Activated CD8-positive, alpha-beta T cell treated with anti-CD3 and anti-CD28 coated beads for 36 hours (primary cell): ENCODE results near the gene AUTS2. TPM values are rescaled to one million over a fixed set of nuclear protein-coding genes. Genes with fewer than 3 reads are reported as not detected.

Experiments
- ATAC-seq: fragments of 200-7000 bp; cut with Tn5 transposase; one replicate; pipeline ENCODE4 v1.10.0; 2021; ENCODE audit warnings: mild to moderate bottlenecking, moderate library complexity
- CTCF ChIA-PET: fragments of 350-600 bp; sonication (Branson Sonifier 250); formaldehyde crosslinking; loops from one replicate; lab custom pipeline; 2021; ENCODE audit warnings: antibody characterized with exemption; lab: Charles Lee
- POLR2A ChIA-PET: fragments of 350-600 bp; sonication (Branson Sonifier 250); formaldehyde crosslinking; loops from one replicate; lab custom pipeline; 2021; ENCODE audit warnings: antibody characterized with exemption; lab: Charles Lee
- DNase-seq: peaks from one replicate; pipeline ENCODE4 v3.0.0-alpha.2; 2020
- H3K27ac Mint-ChIP-seq: one replicate; pipeline ENCODE4 v1.8.0; 2021; ENCODE audit warnings: mild to moderate bottlenecking, mixed read lengths
- H3K27me3 Mint-ChIP-seq: one replicate; pipeline ENCODE4 v1.8.0; 2021; ENCODE audit warnings: mixed read lengths
- H3K36me3 Mint-ChIP-seq: one replicate; pipeline ENCODE4 v1.8.0; 2021; ENCODE audit warnings: low read depth, mixed read lengths
- H3K4me1 Mint-ChIP-seq: one replicate; pipeline ENCODE4 v1.8.0; 2021; ENCODE audit warnings: low read depth, mixed read lengths
- H3K4me3 Mint-ChIP-seq: one replicate; pipeline ENCODE4 v1.8.0; 2021; ENCODE audit warnings: mild to moderate bottlenecking, moderate library complexity, mixed read lengths
- H3K9me3 Mint-ChIP-seq: one replicate; pipeline ENCODE4 v1.8.0; 2021; ENCODE audit warnings: mixed read lengths
- intact Hi-C: fragments of 100-400 bp; cut with micrococcal nuclease; formaldehyde crosslinking; loops from one replicate; pipeline ENCODE4 v1.10.0; 2022
- total RNA-seq, 2 experiments: library from RNA; stranded (reverse); gene quantifications; one replicate each; pipeline ENCODE4 v1.2.3, GENCODE V29; 2021
- TF ChIP-seq, protein P1 (sequence below): fragments of 200-600 bp; IDR thresholded peaks from one replicate; pipeline ENCODE4 v1.8.0; 2022; ENCODE audit warnings: antibody characterized with exemption, mild to moderate bottlenecking

AUTS2 gene
- total RNA-seq, 2 experiments from 2014 or later: 3.1 to 3.3 TPM

DNA sequence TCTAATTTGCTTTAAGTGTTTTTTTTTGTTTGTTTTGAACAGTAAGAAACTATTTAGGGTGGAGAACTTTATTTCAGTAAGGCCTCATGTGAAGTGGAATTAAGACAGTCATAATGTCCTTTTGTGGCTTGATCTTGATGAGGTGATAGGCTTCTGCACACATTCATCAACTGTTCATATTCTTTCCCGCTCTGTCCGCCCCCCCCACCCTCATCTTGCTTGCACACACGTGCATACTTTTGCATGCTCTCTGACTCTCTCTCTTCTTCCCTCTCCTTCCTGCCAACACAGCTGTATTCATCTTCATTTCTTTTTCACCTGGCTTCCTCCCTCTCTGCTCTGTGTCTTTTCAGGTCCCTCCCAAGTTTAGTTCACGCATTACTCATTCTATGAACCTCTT, 429.6 kb downstream of the AUTS2 start:
- ATAC-seq (no peak), DNase-seq (peak; percentile 13)
- TF ChIP-seq, protein P1, sequence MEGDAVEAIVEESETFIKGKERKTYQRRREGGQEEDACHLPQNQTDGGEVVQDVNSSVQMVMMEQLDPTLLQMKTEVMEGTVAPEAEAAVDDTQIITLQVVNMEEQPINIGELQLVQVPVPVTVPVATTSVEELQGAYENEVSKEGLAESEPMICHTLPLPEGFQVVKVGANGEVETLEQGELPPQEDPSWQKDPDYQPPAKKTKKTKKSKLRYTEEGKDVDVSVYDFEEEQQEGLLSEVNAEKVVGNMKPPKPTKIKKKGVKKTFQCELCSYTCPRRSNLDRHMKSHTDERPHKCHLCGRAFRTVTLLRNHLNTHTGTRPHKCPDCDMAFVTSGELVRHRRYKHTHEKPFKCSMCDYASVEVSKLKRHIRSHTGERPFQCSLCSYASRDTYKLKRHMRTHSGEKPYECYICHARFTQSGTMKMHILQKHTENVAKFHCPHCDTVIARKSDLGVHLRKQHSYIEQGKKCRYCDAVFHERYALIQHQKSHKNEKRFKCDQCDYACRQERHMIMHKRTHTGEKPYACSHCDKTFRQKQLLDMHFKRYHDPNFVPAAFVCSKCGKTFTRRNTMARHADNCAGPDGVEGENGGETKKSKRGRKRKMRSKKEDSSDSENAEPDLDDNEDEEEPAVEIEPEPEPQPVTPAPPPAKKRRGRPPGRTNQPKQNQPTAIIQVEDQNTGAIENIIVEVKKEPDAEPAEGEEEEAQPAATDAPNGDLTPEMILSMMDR: no peak
- no peak overlapping the region for H3K4me3 Mint-ChIP-seq
- H3K4me1 Mint-ChIP-seq: no peaks in the 10 kb centered on the region
- peaks cover 3% of the 10 kb centered on the region for H3K27me3 Mint-ChIP-seq
- H3K27ac Mint-ChIP-seq: no peak overlapping the region
- ChIA-PET POLR2A (no interaction called here), CTCF (no interaction called here)
- intact Hi-C loops: no loop called here
- no peaks in the 10 kb centered on the region for H3K9me3 Mint-ChIP-seq
- no peaks in the 10 kb centered on the region for H3K36me3 Mint-ChIP-seq

DNA sequence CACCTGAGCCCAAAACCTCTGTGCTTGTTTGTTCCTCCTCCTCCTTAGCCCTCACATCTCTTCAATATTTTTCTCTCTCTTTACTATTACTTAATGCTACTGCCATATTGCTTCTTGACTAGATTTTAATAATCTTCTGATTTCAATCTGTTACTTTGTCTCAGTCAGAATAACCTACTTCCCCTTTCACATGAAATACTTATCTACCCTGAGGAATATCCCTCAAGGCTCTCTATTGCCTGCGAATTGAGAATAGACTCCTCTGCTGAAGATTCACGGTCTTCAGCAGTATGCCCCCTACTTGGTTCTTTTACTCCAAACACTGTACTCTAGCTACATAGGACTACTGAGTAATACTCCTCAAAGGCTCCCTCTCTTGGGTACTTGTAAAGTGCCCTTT, 430.3 kb downstream of the AUTS2 start:
- DNase-seq (no peak), ATAC-seq (no peak)
- intact Hi-C loops: no loop called here
- Mint-ChIP-seq H3K36me3 (no peaks in the 10 kb centered on the region), H3K9me3 (no peaks in the 10 kb centered on the region), H3K4me1 (no peaks in the 10 kb centered on the region), H3K27me3 (peaks cover 3% of the 10 kb centered on the region), H3K4me3 (no peak overlapping the region), H3K27ac (no peak overlapping the region)
- ChIA-PET POLR2A (no interaction called here), CTCF (no interaction called here)
- TF ChIP-seq, protein P1: no peak

DNA sequence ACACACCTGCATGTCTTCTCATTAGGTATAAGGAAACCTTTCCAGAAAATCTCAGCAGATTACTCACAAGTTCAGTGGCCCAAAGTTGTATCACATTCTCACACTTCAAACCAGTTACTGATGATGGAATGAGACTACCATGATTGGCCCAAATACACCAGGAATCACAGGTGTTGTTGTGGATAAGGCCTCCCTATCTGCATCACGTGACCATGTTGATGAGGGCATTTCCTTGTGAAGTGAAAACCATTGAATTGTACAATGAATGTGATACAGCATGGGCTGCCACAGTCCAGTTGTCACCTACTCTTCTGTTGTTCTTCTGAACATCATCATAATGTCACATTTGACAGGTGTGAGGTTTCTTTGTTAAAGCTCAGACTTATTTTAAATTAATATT, 431.7 kb downstream of the AUTS2 start:
- no peak for DNase-seq
- Mint-ChIP-seq H3K4me1 (no peaks in the 10 kb centered on the region), H3K9me3 (no peaks in the 10 kb centered on the region), H3K4me3 (no peak overlapping the region), H3K27ac (no peak overlapping the region), H3K36me3 (no peaks in the 10 kb centered on the region), H3K27me3 (peaks cover 3% of the 10 kb centered on the region)
- intact Hi-C loops: no loop called here
- POLR2A ChIA-PET: no interaction called here
- no peak for ATAC-seq
- CTCF ChIA-PET: no interaction called here
- TF ChIP-seq, protein P1: no peak

DNA sequence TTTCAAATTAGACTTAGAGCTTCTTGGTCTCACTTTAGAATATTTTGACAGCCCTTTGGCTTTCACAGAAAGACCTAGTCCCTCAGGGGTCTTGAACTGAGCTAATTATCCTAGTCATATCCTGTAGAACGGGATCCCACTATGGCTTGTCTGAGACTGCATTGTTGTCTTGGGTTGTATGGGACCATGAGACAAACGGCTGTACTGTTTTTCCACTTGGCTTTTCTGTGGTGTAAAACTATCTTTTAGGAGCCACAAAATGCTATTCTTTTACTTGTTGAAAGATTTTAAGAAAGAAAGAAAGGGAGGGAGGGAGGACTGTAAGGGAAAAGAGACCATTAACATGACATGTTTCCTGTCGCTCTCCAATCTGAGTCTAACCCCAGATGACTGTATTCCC, 432.5 kb downstream of the AUTS2 start:
- Mint-ChIP-seq H3K4me1 (no peaks in the 10 kb centered on the region), H3K4me3 (no peak overlapping the region), H3K27ac (no peak overlapping the region), H3K9me3 (no peaks in the 10 kb centered on the region), H3K36me3 (no peaks in the 10 kb centered on the region), H3K27me3 (peaks cover 3% of the 10 kb centered on the region)
- intact Hi-C loops: no loop called here
- TF ChIP-seq, protein P1: no peak
- no peak for ATAC-seq
- DNase-seq: no peak
- ChIA-PET CTCF (no interaction called here), POLR2A (no interaction called here)

DNA sequence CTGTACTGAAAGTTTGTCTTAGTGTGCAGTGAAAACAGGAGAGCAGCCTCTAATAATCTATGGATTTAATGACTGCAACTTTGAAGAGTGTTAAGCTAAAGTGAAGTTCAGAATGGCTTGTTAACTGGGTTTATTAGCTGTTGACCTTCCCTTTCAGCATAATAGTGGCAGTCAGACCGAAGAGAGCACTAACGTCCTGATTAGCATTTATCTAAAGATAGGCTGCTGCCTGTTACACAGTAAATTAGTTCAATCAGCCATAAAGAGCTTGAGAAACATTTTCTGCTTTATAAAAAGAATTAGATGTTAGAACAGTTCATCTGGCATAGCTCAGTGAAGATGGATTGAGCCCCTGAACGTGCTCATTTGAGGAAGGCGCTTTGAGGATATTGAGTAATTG, 433.0 kb downstream of the AUTS2 start:
- ChIA-PET CTCF (no interaction called here), POLR2A (no interaction called here)
- H3K36me3 Mint-ChIP-seq: no peaks in the 10 kb centered on the region
- DNase-seq: no peak
- no peak overlapping the region for H3K27ac Mint-ChIP-seq
- H3K27me3 Mint-ChIP-seq: peaks cover 3% of the 10 kb centered on the region
- intact Hi-C loops: no loop called here
- H3K9me3 Mint-ChIP-seq: no peaks in the 10 kb centered on the region
- H3K4me3 Mint-ChIP-seq: no peak overlapping the region
- TF ChIP-seq, protein P1: no peak
- no peaks in the 10 kb centered on the region for H3K4me1 Mint-ChIP-seq
- ATAC-seq: no peak
